Activated CD4-positive, CD25-positive, alpha-beta regulatory T cell treated with anti-CD3 and anti-CD28 coated beads, Interleukin-2, amount 50 U/mL, for 72 hours (primary cell): ENCODE measurements around the gene P3H4.
A peak's percentile ranks its signal among the peaks of the same experiment; 100 is the strongest.

ENCODE experiments used
- DNase-seq: peaks from one replicate; pipeline ENCODE4 v3.0.0; 2021

P3H4 gene

GRCh38 chr17:41821776-41822175 is 10.0 kb upstream of the P3H4 start:
- no peak for DNase-seq

GRCh38 chr17:41818024-41818423 is 6.3 kb upstream of the P3H4 start:
- no peak for DNase-seq

- no peak for DNase-seq
Measured at GRCh38 chr17:41816637-41817320, 5.0 kb upstream of the P3H4 start.

- no peak for DNase-seq
Measured at GRCh38 chr17:41814195-41814594, 2.4 kb upstream of the P3H4 start.

GRCh38 chr17:41813699-41814124 is 2.0 kb upstream of the P3H4 start:
- DNase-seq = no peak

- no peak for DNase-seq
Measured at GRCh38 chr17:41813152-41813680, 1.5 kb upstream of the P3H4 start.

- DNase-seq = no peak
Measured at GRCh38 chr17:41812381-41813151, 817 bp upstream of the P3H4 start, which contains the start of gene FKBP10. Gene FKBP10 (plus strand): TSS chr17:41813004. CDS start chr17:41813035, 31 bp downstream.

- DNase-seq = no peak
Measured at GRCh38 chr17:41810659-41811548, 845 bp downstream of the P3H4 start.

- DNase-seq = no peak
Measured at GRCh38 chr17:41806685-41807445, 4.9 kb downstream of the P3H4 start.

GRCh38 chr17:41803049-41804020 is 8.4 kb downstream of the P3H4 start:
- DNase-seq = no peak

- peak; percentile 78 for DNase-seq
Measured at GRCh38 chr17:41801374-41802271, 10.1 kb downstream of the P3H4 start.

GRCh38 chr17:41800601-41801373 is 11.0 kb downstream of the P3H4 start:
- DNase-seq = no peak

GRCh38 chr17:41799366-41799765 is 12.4 kb downstream of the P3H4 start:
- DNase-seq = no peak

- DNase-seq = no peak
Measured at GRCh38 chr17:41797377-41797776, 14.4 kb downstream of the P3H4 start.

GRCh38 chr17:41796121-41796895 is 15.4 kb downstream of the P3H4 start:
- no peak for DNase-seq

GRCh38 chr17:41794540-41794975 is 17.2 kb downstream of the P3H4 start:
- DNase-seq = no peak

- DNase-seq = no peak
Measured at GRCh38 chr17:41793784-41794539, 17.8 kb downstream of the P3H4 start.
